Natural killer cell (primary cell): ENCODE measurements around the gene IFI30. TPM values are rescaled to one million over a fixed set of nuclear protein-coding genes. Genes with fewer than 3 reads are reported as not detected.
A peak's percentile ranks its signal among the peaks of the same experiment; 100 is the strongest.
"Not testable (repeated sequence)": the region's sequence is repeated elsewhere in the genome, so short reads cannot be mapped to it uniquely, and the experiment has no call there.

Experiments
- ATAC-seq, 3 donors: fragments of 150-1000 bp in 2 of 3; fragments of 200-7000 bp in 1 of 3; cut with Tn5 transposase; 1 replicate in 1 of 3; 2 replicates in 2 of 3; pipeline ENCODE4 v1.10.0; 2021; ENCODE audit warnings: mild to moderate bottlenecking in 2 of 3, moderate library complexity in 2 of 3
- DNase-seq, 2 donors: peaks; one replicate each; pipeline versions ENCODE4 v3.0.0 to v3.0.0-alpha.2; 2013 to 2021; ENCODE audit warnings: mixed read lengths in 1 of 2
- H3K27ac ChIP-seq: one replicate; pipeline ENCODE4 v1.5.1; 2013; ENCODE audit warnings: mild to moderate bottlenecking, low read length
- H3K27me3 ChIP-seq: one replicate; pipeline ENCODE4 v1.6.1; 2013; ENCODE audit warnings: low read length; ENCODE audit not compliant: control insufficient read depth, insufficient read depth
- H3K36me3 ChIP-seq: one replicate; pipeline ENCODE4 v1.6.1; 2013; ENCODE audit warnings: low read length; ENCODE audit not compliant: control insufficient read depth, insufficient read depth
- H3K4me1 ChIP-seq: one replicate; pipeline ENCODE4 v1.6.1; 2013; ENCODE audit warnings: low read length; ENCODE audit not compliant: control insufficient read depth, insufficient read depth
- H3K4me3 ChIP-seq: one replicate; pipeline ENCODE4 v1.5.1; 2013; ENCODE audit warnings: low read length
- H3K9me3 ChIP-seq: one replicate; pipeline ENCODE4 v1.6.1; 2013; ENCODE audit warnings: low read length; ENCODE audit not compliant: control insufficient read depth, insufficient read depth
- H3K27ac Mint-ChIP-seq, 2 donors: one replicate each; pipeline ENCODE4 v1.8.0; 2022; ENCODE audit warnings: mild to moderate bottlenecking in 2 of 2, mixed read lengths in 2 of 2, moderate library complexity in 1 of 2
- H3K27me3 Mint-ChIP-seq, 2 donors: one replicate each; pipeline ENCODE4 v1.8.0; 2022; ENCODE audit warnings: low read depth in 2 of 2, mixed read lengths in 2 of 2
- H3K36me3 Mint-ChIP-seq: one replicate; pipeline ENCODE4 v1.8.0; 2022; ENCODE audit warnings: mixed read lengths
- H3K4me1 Mint-ChIP-seq, 2 donors: one replicate each; pipeline ENCODE4 v1.8.0; 2022; ENCODE audit warnings: mixed read lengths in 2 of 2
- H3K4me3 Mint-ChIP-seq: one replicate; pipeline ENCODE4 v1.8.0; 2022; ENCODE audit warnings: mild to moderate bottlenecking, moderate library complexity, mixed read lengths
- H3K9me3 Mint-ChIP-seq, 2 donors: one replicate each; pipeline ENCODE4 v1.8.0; 2022; ENCODE audit warnings: mixed read lengths in 2 of 2
- WGBS: methylation state at CpG from one replicate; pipeline ENCODE4 v1.1.7; 2013; ENCODE audit warnings: missing lambda C conversion rate; ENCODE audit not compliant: insufficient coverage; 5-methylcytosine and 5-hydroxymethylcytosine counted together
- intact Hi-C: fragments of 100-400 bp; cut with micrococcal nuclease; formaldehyde crosslinking; loops from one replicate; pipeline ENCODE4 v1.14.2; 2022
- total RNA-seq, 4 donors: library from RNA; stranded (reverse); fragments of 120-200 nt in 1 of 4; gene quantifications; one replicate each; pipeline versions ENCODE4 v1.2.3 to v1.2.4, GENCODE V29; 2013 to 2022
- TF ChIP-seq, protein P1 (sequence below): fragments of 200-600 bp; IDR thresholded peaks from one replicate; pipeline ENCODE4 v1.8.0; 2022; ENCODE audit warnings: antibody characterized with exemption

The IFI30 gene
- total RNA-seq, 3 donors from 2014 or later (not counting 1 experiment from before 2014, with no cell fraction given): 38.2 to 109 (median 89.5) TPM

DNA sequence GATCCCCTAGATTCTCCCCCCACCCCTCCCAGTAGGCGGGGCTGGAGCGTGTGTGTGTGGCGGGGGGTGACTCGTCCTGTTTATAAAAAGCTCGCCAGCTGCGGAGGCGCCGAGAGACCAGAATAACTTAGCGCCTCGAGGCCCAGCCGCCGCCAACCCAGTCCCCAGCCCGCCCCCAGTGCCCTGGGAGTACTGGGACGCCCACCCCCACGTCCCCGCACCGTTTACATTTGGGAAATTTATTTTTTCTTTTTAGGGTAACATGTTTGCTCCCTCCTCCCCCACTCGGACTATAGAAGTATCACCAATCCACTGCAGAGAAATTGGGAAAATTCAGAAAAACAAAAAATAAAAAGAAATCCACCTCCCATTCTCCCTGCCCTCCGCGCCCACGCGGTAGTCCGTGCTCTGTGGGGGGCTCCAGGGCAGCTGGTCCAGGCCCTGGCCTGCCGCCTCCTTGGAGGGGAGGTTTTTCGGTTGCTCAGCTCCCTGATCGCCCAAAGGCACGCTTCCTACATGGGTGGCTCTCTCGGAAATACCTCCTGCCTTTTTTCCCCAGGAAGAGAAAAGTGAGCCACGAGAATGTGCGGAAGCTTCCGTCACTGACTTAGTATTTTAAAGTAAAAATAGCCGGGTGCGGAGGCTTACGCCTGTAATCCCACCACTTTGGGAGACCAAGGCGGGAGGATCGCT is 31.7 kb downstream of the IFI30 start:
- Mint-ChIP-seq H3K27ac (peak overlapping the region in 1 of 2 donors; percentile 96), H3K9me3 (no peaks in the 10 kb centered on the region), H3K27me3 (peaks cover 4 to 12% of the 10 kb centered on the region in 2 donors), H3K4me1 (peaks cover 23 to 32% of the 10 kb centered on the region in 2 donors), H3K36me3 (no peaks in the 10 kb centered on the region), H3K4me3 (no peak overlapping the region)
- peak overlapping the region; percentile 48 for H3K4me3 ChIP-seq
- peak; percentile 59 to 66 for DNase-seq
- WGBS: 35% methylated on average over 31 of the region's 36 CpGs
- no peaks in the 10 kb centered on the region for H3K36me3 ChIP-seq
- H3K4me1 ChIP-seq: peaks cover 27% of the 10 kb centered on the region
- peak overlapping the region; percentile 81 for H3K27ac ChIP-seq
- intact Hi-C loops: no loop called here
- H3K27me3 ChIP-seq: peaks cover 2% of the 10 kb centered on the region
- peak in 1 of 3 donors; percentile 5 for ATAC-seq
- TF ChIP-seq, protein P1, sequence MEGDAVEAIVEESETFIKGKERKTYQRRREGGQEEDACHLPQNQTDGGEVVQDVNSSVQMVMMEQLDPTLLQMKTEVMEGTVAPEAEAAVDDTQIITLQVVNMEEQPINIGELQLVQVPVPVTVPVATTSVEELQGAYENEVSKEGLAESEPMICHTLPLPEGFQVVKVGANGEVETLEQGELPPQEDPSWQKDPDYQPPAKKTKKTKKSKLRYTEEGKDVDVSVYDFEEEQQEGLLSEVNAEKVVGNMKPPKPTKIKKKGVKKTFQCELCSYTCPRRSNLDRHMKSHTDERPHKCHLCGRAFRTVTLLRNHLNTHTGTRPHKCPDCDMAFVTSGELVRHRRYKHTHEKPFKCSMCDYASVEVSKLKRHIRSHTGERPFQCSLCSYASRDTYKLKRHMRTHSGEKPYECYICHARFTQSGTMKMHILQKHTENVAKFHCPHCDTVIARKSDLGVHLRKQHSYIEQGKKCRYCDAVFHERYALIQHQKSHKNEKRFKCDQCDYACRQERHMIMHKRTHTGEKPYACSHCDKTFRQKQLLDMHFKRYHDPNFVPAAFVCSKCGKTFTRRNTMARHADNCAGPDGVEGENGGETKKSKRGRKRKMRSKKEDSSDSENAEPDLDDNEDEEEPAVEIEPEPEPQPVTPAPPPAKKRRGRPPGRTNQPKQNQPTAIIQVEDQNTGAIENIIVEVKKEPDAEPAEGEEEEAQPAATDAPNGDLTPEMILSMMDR: no peak
- H3K9me3 ChIP-seq: no peaks in the 10 kb centered on the region

DNA sequence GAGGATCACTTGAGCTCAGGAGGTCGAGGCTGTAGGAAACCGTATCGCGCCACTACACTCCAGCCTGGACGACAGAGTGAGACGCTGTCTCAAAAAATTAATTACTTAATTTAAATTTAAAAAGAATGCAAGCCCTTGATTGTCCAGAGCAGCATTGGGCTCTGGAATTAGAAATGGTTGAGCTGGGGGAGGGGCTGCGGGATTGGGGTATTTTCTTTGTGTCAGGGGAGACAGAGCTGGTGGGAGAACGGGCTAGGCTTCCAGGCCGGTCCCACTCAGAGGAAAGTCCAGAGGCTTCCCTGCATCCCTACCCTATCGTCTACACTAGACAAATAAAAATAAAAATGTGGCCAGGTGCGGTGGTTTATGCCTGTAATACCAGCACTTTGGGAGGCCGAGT is 32.4 kb downstream of the IFI30 start:
- TF ChIP-seq, protein P1: no peak
- H3K27me3 Mint-ChIP-seq: peaks cover 4 to 12% of the 10 kb centered on the region in 2 donors
- DNase-seq (no peak), ATAC-seq (no peak)
- Histone ChIP-seq H3K27me3 (peaks cover 2% of the 10 kb centered on the region), H3K4me1 (peaks cover 27% of the 10 kb centered on the region), H3K36me3 (no peaks in the 10 kb centered on the region), H3K4me3 (no peak overlapping the region), H3K9me3 (no peaks in the 10 kb centered on the region), H3K27ac (no peak overlapping the region)
- no peaks in the 10 kb centered on the region for H3K9me3 Mint-ChIP-seq
- 95% methylated on average over 10 of the region's 12 CpGs for whole genome bisulfite sequencing
- intact Hi-C loops: loop anchor here (2.0 kb wide), 1 partner anchor 45 kb away; no protein-coding TSS in a partner anchor
- H3K36me3 Mint-ChIP-seq: no peaks in the 10 kb centered on the region
- H3K4me3 Mint-ChIP-seq: no peak overlapping the region
- peaks cover 23 to 32% of the 10 kb centered on the region in 2 donors for H3K4me1 Mint-ChIP-seq
- H3K27ac Mint-ChIP-seq: no peak overlapping the region

DNA sequence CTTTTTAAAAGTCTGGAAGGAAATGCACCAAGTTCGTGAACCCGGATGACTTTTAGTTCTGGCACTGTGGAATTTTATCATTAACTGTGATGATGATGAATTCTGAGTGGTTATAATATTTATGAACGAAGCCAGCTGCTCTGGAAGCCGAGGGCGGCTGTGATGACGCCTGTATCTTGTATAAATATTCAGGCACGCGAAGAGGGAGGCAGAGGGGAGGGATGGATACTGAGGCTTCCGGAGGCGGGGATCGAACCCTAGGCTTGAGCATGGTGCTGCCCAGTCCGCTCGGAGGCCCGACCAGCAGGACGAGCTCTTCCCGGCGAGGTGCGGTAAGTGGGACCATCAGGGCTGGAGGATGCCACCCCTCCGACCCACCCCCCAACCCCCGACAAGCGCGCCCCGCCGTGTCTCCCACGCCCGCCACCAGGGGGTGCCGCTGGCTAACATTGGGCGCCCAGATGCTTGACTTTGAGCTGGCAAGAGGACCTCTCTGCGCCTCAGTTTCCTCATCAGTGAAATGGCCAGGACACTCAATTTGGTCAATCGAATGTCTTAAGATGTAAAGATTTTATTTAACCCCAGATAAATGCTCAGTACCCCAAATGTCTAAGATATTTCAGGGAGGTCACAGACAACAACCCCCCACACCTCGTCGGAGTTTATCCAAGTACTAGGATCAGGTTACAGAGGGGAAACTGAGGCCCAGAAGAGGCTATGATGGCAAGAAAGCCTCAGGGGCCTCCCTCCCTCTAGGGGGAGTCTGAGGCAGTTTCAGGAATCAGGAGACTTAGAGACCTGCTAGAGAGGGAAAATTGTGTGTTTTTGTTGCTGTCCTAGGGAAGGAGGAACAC is 34.7 kb downstream of the IFI30 start:
- H3K27ac ChIP-seq: no peak overlapping the region

DNA sequence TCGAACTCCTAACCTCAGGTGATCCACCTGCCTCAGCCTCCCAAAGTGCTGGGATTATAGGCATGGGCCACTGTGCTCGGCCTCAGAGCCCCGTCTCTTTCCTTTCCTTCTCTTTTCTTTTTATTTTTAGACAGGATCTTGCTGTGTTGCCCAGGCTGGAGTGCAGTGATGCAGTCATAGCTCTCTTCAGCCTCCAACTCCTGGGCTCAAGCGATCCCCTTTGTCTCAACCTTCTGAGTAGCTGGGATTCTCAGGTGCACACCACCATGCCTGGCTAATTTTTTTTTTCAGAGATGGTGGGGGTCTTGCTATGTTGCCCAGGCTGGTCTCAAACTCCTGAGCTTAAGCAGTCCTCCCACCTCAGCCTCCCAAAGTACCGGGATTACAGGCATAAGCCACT is 36.3 kb downstream of the IFI30 start:
- peaks cover 4 to 12% of the 10 kb centered on the region in 2 donors for H3K27me3 Mint-ChIP-seq
- H3K27ac Mint-ChIP-seq, H3K4me1 Mint-ChIP-seq, intact Hi-C loops, ATAC-seq, H3K9me3 ChIP-seq, DNase-seq, H3K27me3 ChIP-seq, H3K4me3 Mint-ChIP-seq, H3K9me3 Mint-ChIP-seq, H3K27ac ChIP-seq, H3K36me3 Mint-ChIP-seq, H3K4me1 ChIP-seq, H3K4me3 ChIP-seq, H3K36me3 ChIP-seq: not testable (repeated sequence)
- 84% methylated on average over 5 of the region's 5 CpGs for WGBS

More for the DNA sequence above, 34.7 kb downstream of the IFI30 start:
- H3K27ac Mint-ChIP-seq: no peak overlapping the region
- WGBS: 29% methylated on average over 31 of the region's 32 CpGs
- peaks cover 11 to 13% of the 10 kb centered on the region in 2 donors for H3K4me1 Mint-ChIP-seq
- no peaks in the 10 kb centered on the region for H3K9me3 Mint-ChIP-seq
- DNase-seq (peak; percentile 40 to 71), ATAC-seq (no peak)
- H3K4me3 ChIP-seq: no peak overlapping the region
- peaks cover 2% of the 10 kb centered on the region for H3K27me3 ChIP-seq
- H3K27me3 Mint-ChIP-seq: peaks cover 4 to 12% of the 10 kb centered on the region in 2 donors
- H3K4me3 Mint-ChIP-seq: no peak overlapping the region
- no peaks in the 10 kb centered on the region for H3K9me3 ChIP-seq
- peaks cover 18% of the 10 kb centered on the region for H3K4me1 ChIP-seq
- no peaks in the 10 kb centered on the region for H3K36me3 ChIP-seq
- intact Hi-C loops: loop anchor here (1.0 kb wide), 1 partner anchor 120 kb away; no protein-coding TSS in a partner anchor
- TF ChIP-seq, protein P1: peak; percentile 71
- no peaks in the 10 kb centered on the region for H3K36me3 Mint-ChIP-seq
